Osteoblast (primary cell): ENCODE results near the gene FAR1. TPM values are rescaled to one million over a fixed set of nuclear protein-coding genes. Genes with fewer than 3 reads are reported as not detected.

Experiments
- DNase-seq: peaks from one replicate; pipeline ENCODE4 v3.0.0; 2011; ENCODE audit warnings: low spot score, mixed read lengths; ENCODE audit not compliant: insufficient read length; ENCODE audit errors: missing footprints
- H2AFZ ChIP-seq: 2 replicates; pipeline ENCODE4 v1.6.0; 2011; ENCODE audit warnings: mild to moderate bottlenecking, low read length
- H3K27ac ChIP-seq: 2 replicates; pipeline ENCODE4 v1.5.1; 2011; ENCODE audit warnings: mild to moderate bottlenecking, low read depth, low read length, moderate library complexity
- H3K27me3 ChIP-seq: 2 replicates; pipeline ENCODE4 v1.6.0; 2012; ENCODE audit warnings: mild to moderate bottlenecking, control low read depth, inconsistent platforms, low read length, moderate library complexity; ENCODE audit not compliant: insufficient read depth
- H3K36me3 ChIP-seq: 2 replicates; pipeline ENCODE4 v1.5.1; 2011; ENCODE audit warnings: mild to moderate bottlenecking, low read length, control low read depth, moderate library complexity; ENCODE audit not compliant: insufficient read depth
- H3K4me1 ChIP-seq: 2 replicates; pipeline ENCODE4 v1.5.1; 2011; ENCODE audit warnings: mild to moderate bottlenecking, low read length, control low read depth, moderate library complexity; ENCODE audit not compliant: insufficient read depth
- H3K4me2 ChIP-seq: 2 replicates; pipeline ENCODE4 v1.6.0; 2011; ENCODE audit warnings: mild to moderate bottlenecking, low read length; ENCODE audit not compliant: insufficient read depth
- H3K4me3 ChIP-seq: fragments of 200-600 bp; sonication (generic); 3 replicates; pipeline ENCODE4 v1.5.1; 2012; ENCODE audit warnings: mild to moderate bottlenecking, low read length, inconsistent platforms; ENCODE audit not compliant: insufficient read depth
- H3K79me2 ChIP-seq: 2 replicates; pipeline ENCODE4 v1.6.0; 2012; ENCODE audit warnings: mild to moderate bottlenecking, low read length, control low read depth, inconsistent platforms; ENCODE audit not compliant: insufficient read depth
- H3K9me3 ChIP-seq: 2 replicates; pipeline ENCODE4 v1.5.1; 2011; ENCODE audit warnings: low read depth, low read length, control low read depth
- H4K20me1 ChIP-seq: 2 replicates; pipeline ENCODE4 v1.6.0; 2012; ENCODE audit warnings: mild to moderate bottlenecking, low read length, control low read depth; ENCODE audit not compliant: insufficient read depth
- total RNA-seq: library from RNA; depleted of rRNA; stranded (reverse); fragments of >200 nt; gene quantifications from 2 replicates; pipeline ENCODE4 v1.2.3, GENCODE V29; 2012
- TF ChIP-seq, protein P1 (sequence below): IDR thresholded peaks from 2 replicates; pipeline ENCODE4 v1.5.1; 2011; ENCODE audit warnings: mild to moderate bottlenecking, low read depth, low read length, moderate library complexity; ENCODE audit errors: extremely low read depth

FAR1 gene
- total RNA-seq, 1 donor = 61.9 TPM

DNA sequence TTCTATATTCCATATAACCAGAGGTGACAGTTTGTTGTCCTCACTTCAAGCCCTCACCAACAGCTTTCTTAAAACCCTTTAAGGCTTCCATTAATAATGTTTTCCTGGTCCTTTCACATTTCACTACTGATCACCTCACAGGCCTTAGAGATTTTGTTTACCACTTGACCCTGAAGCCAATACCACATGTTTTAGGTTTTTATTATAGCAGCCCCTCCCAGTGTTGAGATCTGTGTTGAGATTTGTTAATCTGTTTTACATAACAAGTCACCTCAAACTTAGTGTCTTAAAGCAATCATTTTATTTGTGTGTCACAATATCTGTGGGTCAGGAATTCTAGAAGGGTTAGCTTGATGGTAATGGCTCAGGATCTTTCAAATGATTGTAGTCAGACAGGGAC is 49.9 kb downstream of the FAR1 start:
- H3K9me3 ChIP-seq = no peaks in the 10 kb centered on the region

DNA sequence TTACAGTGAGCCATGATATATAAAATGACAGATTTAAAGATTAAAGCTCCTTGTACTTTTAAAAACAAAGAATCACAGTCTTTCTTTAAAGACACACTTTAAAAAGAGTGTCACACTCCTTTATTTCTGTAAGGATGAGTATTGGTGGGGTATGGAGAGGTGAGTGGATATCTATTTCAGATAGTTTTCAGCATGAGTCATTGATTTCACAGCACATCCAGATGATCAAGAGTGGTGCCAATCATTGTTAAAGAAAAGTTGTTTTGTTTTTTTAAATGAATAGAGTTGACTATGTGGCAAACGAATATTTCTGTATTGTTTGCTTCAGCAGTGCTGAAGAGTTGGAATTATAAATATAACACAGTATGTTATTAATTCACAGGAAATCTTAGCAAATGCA is 52.5 kb downstream of the FAR1 start:
- no peaks in the 10 kb centered on the region for H3K27me3 ChIP-seq
- peak overlapping the region; percentile 19 for H3K27ac ChIP-seq
- peaks cover 5% of the 10 kb centered on the region for H3K36me3 ChIP-seq
- H3K9me3 ChIP-seq = no peaks in the 10 kb centered on the region
- H3K4me3 ChIP-seq = no peak overlapping the region
- TF ChIP-seq, protein P1, sequence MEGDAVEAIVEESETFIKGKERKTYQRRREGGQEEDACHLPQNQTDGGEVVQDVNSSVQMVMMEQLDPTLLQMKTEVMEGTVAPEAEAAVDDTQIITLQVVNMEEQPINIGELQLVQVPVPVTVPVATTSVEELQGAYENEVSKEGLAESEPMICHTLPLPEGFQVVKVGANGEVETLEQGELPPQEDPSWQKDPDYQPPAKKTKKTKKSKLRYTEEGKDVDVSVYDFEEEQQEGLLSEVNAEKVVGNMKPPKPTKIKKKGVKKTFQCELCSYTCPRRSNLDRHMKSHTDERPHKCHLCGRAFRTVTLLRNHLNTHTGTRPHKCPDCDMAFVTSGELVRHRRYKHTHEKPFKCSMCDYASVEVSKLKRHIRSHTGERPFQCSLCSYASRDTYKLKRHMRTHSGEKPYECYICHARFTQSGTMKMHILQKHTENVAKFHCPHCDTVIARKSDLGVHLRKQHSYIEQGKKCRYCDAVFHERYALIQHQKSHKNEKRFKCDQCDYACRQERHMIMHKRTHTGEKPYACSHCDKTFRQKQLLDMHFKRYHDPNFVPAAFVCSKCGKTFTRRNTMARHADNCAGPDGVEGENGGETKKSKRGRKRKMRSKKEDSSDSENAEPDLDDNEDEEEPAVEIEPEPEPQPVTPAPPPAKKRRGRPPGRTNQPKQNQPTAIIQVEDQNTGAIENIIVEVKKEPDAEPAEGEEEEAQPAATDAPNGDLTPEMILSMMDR = no peak
- H2AFZ ChIP-seq = no peak overlapping the region
- no peak for DNase-seq
- no peak overlapping the region for H3K4me2 ChIP-seq
- H3K79me2 ChIP-seq = no peaks in the 10 kb centered on the region
- peaks cover 7% of the 10 kb centered on the region for H3K4me1 ChIP-seq
- no peaks in the 10 kb centered on the region for H4K20me1 ChIP-seq

More for the DNA sequence above, 49.9 kb downstream of the FAR1 start:
- TF ChIP-seq, protein P1 = no peak
- DNase-seq = no peak
- no peaks in the 10 kb centered on the region for H4K20me1 ChIP-seq
- H2AFZ ChIP-seq = no peak overlapping the region
- H3K4me1 ChIP-seq = peaks cover 7% of the 10 kb centered on the region
- H3K4me2 ChIP-seq = no peak overlapping the region
- no peaks in the 10 kb centered on the region for H3K27me3 ChIP-seq
- H3K79me2 ChIP-seq = no peaks in the 10 kb centered on the region
- H3K36me3 ChIP-seq = peaks cover 12% of the 10 kb centered on the region
- H3K27ac ChIP-seq = peak overlapping the region; percentile 10
- H3K4me3 ChIP-seq = no peak overlapping the region

DNA sequence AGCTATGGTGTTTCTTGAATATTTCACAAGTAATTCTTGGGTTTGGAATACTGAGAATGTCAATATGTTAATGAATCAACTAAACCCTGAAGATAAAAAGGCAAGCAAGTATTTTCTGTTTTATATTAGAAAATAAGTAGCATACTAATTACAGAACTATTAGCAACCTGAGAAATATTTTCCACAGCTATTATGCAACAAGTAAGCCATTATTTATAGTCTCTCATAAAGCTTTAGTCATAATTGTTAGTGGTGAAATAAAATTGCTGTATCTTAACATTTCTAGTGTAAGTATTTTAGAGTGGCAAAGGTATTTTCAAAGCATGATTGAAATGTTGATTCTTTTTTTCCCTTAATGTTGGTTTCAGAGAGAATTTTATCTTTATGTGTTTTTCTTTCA is 53.3 kb downstream of the FAR1 start:
- H3K27me3 ChIP-seq = no peaks in the 10 kb centered on the region
- H2AFZ ChIP-seq = no peak overlapping the region
- DNase-seq = no peak
- H3K27ac ChIP-seq = peak overlapping the region; percentile 26
- no peak overlapping the region for H3K4me2 ChIP-seq
- TF ChIP-seq, protein P1 = no peak
- peaks cover 7% of the 10 kb centered on the region for H3K4me1 ChIP-seq
- H3K9me3 ChIP-seq = no peaks in the 10 kb centered on the region
- H3K36me3 ChIP-seq = peaks cover 5% of the 10 kb centered on the region
- H3K4me3 ChIP-seq = no peak overlapping the region
- no peaks in the 10 kb centered on the region for H4K20me1 ChIP-seq
- H3K79me2 ChIP-seq = no peaks in the 10 kb centered on the region

DNA sequence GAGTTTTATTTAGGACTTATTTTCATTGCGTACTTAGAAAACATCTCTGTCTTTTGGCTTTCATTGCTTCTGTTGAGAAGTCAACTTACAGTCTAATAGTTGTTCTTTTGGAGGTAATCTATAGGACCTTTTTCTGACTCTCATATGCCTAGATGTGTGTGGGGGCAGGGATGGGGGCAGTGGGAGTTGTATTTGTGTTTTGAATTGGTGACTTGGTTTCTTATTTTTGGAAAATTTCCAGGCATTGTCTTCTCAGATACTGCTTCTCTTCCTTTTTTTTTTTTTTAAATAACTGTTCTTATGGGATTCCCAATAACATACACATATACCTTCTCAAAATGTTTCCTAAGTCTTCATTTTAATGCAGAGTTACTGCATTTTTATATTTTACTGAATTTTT is 58.0 kb downstream of the FAR1 start:
- no peaks in the 10 kb centered on the region for H4K20me1 ChIP-seq
- peaks cover 29% of the 10 kb centered on the region for H3K36me3 ChIP-seq
- H3K9me3 ChIP-seq = no peaks in the 10 kb centered on the region
- H3K27ac ChIP-seq = no peak overlapping the region
- TF ChIP-seq, protein P1 = no peak
- no peaks in the 10 kb centered on the region for H3K4me1 ChIP-seq
- H3K4me3 ChIP-seq = no peak overlapping the region
- H3K79me2 ChIP-seq = no peaks in the 10 kb centered on the region
- DNase-seq = no peak
- no peaks in the 10 kb centered on the region for H3K27me3 ChIP-seq
- no peak overlapping the region for H3K4me2 ChIP-seq
- H2AFZ ChIP-seq = no peak overlapping the region
